ENCODE data around the gene ANK2. TPM values are rescaled to one million over a fixed set of nuclear protein-coding genes. Genes with fewer than 3 reads are reported as not detected.

The ANK2 gene
- total RNA-seq, 1 donor from 2014 or later: 58.3 TPM

DNA sequence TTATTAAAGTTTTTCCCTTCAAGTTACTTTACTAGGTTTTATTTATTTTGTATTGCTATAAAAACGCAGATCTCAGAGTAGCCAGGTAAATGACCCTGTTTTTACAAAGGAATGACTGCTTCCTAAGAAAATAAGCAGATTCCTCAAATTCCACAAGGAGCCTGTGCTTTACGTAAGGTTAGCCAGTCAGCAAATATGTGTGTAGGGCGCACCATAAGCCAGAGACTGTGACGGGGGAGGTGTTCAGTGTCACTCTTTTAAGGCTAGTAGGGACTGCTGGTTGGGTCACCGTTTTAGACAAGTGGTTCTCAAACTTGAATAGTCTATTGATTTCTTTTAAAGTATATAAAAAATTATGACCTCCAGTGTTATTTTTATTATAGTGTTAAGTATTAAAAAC, 119.9 kb downstream of the ANK2 start:
- H3K4me1 Mint-ChIP-seq: peaks cover 8% of the 10 kb centered on the region
- DNase-seq (ENCODE audit: low read depth, low spot score): no peak

DNA sequence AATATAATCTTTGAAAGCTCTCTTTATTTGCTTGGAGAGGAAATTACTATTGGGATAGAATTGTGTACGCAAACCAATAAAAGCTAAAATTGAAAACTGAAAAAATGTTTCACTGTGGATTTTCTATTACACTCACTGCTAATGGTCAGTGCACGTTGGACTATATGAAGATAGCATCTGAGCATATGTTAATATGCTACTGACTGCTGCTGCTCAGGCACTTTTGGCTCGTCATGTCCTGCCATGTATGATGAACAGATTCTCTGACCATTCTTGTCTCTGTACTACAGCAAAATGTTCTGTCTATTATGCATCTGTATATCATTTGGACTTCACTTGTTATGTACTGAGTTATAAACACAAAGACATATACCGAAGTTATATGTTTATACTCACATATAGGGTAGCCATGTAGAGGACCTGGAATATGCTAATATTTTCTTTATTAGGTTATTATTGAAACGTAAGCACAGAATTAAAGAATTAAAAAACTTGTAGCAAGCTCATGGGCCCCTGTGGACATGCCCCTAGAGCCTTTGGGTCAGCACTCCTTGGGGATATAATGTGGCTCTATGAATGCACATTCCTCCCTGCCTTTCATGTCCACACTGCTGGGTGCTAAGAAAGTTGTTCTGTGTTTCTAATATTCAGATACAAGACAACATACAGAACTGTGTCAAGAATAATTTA, 120.8 kb downstream of the ANK2 start:
- Mint-ChIP-seq H3K9me3 (no peaks in the 10 kb centered on the region), H3K4me3 (no peak overlapping the region), H3K4me1 (peaks cover 8% of the 10 kb centered on the region), H3K27ac (ENCODE audit: unreplicated experiment) (no peak overlapping the region), H3K36me3 (ENCODE audit: low read depth) (no peaks in the 10 kb centered on the region), H3K27me3 (ENCODE audit: low read depth) (no peaks in the 10 kb centered on the region)
- TF ChIP-seq, protein P1, sequence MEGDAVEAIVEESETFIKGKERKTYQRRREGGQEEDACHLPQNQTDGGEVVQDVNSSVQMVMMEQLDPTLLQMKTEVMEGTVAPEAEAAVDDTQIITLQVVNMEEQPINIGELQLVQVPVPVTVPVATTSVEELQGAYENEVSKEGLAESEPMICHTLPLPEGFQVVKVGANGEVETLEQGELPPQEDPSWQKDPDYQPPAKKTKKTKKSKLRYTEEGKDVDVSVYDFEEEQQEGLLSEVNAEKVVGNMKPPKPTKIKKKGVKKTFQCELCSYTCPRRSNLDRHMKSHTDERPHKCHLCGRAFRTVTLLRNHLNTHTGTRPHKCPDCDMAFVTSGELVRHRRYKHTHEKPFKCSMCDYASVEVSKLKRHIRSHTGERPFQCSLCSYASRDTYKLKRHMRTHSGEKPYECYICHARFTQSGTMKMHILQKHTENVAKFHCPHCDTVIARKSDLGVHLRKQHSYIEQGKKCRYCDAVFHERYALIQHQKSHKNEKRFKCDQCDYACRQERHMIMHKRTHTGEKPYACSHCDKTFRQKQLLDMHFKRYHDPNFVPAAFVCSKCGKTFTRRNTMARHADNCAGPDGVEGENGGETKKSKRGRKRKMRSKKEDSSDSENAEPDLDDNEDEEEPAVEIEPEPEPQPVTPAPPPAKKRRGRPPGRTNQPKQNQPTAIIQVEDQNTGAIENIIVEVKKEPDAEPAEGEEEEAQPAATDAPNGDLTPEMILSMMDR (conservative IDR thresholded peaks at IDR 0.05): no peak
- no peak for DNase-seq (ENCODE audit: low read depth, low spot score)

More for the DNA sequence above, 119.9 kb downstream of the ANK2 start:
- H3K27me3 Mint-ChIP-seq (ENCODE audit: low read depth): no peaks in the 10 kb centered on the region
- TF ChIP-seq, protein P1 (conservative IDR thresholded peaks at IDR 0.05): no peak
- no peak overlapping the region for H3K4me3 Mint-ChIP-seq
- no peaks in the 10 kb centered on the region for H3K9me3 Mint-ChIP-seq
- no peaks in the 10 kb centered on the region for H3K36me3 Mint-ChIP-seq (ENCODE audit: low read depth)
- no peak overlapping the region for H3K27ac Mint-ChIP-seq (ENCODE audit: unreplicated experiment)

DNA sequence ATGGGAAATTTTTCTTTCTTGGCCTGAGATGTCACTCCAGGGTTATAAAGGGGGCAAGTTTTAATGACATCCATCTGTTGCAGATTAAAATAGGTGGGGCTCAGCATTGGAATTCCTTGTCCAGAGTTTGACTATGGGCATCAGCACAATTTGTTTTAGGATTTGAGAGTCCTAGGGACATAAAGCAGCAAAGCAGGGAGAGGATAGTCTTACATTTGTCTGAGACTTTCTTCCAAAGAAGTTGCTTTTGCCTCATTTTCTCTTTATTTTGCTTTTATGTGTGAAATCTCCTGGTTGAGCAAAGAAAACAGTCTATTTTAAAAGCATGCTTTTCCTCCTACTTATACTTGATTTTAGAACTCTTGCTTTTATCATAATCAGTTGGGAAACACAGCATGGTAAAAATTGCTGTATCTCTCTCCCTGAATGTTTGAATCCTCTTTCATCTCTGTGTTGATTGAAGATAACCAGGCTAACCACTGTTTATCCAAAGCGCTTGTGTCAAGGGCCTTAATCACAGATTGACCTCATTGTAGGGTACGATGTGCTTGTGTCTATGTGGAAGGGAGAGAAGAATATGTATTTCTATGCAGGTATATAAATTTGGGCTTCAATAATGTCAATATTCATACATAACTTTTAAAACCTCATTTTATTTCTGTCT, 121.5 kb downstream of the ANK2 start:
- H3K4me1 Mint-ChIP-seq: peaks cover 8% of the 10 kb centered on the region
- H3K27ac Mint-ChIP-seq (ENCODE audit: unreplicated experiment): no peak overlapping the region
- H3K36me3 Mint-ChIP-seq (ENCODE audit: low read depth): no peaks in the 10 kb centered on the region
- H3K9me3 Mint-ChIP-seq: no peaks in the 10 kb centered on the region
- H3K4me3 Mint-ChIP-seq: no peak overlapping the region
- TF ChIP-seq, protein P1 (conservative IDR thresholded peaks at IDR 0.05): no peak
- no peak for DNase-seq (ENCODE audit: low read depth, low spot score)
- H3K27me3 Mint-ChIP-seq (ENCODE audit: low read depth): no peaks in the 10 kb centered on the region

DNA sequence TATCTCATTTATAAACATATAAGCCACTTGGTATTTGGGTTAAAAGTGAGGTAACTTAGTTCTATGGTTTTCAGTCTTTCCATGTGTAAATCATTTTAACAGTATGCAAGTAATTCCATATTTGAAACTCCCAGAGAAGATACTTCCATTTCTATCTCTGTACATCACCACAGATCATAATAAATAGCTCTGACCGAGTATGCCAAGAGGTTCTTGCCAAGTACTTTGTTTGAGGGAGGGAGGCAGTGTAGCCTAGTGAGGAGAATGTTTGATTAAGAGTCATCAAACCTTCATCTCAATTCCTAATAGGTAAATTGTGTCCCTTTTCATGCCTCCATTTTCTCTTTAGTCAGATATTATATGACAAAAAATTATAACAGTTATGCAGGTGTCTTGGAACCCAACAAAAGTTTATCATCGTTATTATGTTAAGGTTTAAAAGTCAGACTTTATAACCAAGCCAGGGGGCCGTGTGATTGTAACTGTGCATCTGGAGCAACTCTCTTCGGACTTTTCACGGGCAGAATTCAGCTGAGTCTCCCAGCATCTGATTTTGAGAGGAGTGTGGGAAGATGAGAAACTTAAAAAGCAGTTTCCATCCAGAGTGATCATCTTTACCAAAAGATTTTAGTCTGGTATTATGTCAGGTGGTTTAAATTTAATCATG, 123.8 kb downstream of the ANK2 start:
- no peak overlapping the region for H3K4me3 Mint-ChIP-seq
- H3K27ac Mint-ChIP-seq (ENCODE audit: unreplicated experiment): no peak overlapping the region
- H3K36me3 Mint-ChIP-seq (ENCODE audit: low read depth): no peaks in the 10 kb centered on the region
- H3K9me3 Mint-ChIP-seq: no peaks in the 10 kb centered on the region
- TF ChIP-seq, protein P1 (conservative IDR thresholded peaks at IDR 0.05): no peak
- H3K27me3 Mint-ChIP-seq (ENCODE audit: low read depth): no peaks in the 10 kb centered on the region
- no peak for DNase-seq (ENCODE audit: low read depth, low spot score)
- peaks cover 8% of the 10 kb centered on the region for H3K4me1 Mint-ChIP-seq

DNA sequence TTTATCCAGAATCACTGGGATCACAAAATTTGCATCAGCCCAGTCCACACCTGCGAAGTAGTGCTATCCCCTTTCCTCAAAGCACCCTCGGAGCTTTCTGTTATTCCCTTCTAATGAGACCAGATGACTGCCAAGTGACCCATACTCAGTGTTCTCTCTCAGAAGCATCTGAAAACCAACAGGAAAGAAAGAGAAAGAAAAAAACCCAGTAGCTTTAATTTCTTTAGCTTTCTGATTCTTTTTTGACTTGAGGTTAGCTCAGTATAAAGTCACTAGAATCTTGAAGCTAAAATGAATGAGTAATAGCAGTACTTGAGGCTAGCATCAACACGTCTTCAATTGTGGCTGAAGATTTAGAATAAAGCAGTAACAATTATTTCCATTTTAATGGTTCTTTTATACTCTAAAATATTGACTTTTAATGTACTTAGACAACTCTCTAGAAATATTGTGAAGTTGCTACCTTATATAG, 124.4 kb downstream of the ANK2 start:
- TF ChIP-seq, protein P1 (conservative IDR thresholded peaks at IDR 0.05): no peak
- Mint-ChIP-seq H3K27me3 (ENCODE audit: low read depth) (no peaks in the 10 kb centered on the region), H3K36me3 (ENCODE audit: low read depth) (no peaks in the 10 kb centered on the region), H3K4me3 (no peak overlapping the region), H3K9me3 (no peaks in the 10 kb centered on the region), H3K4me1 (peaks cover 8% of the 10 kb centered on the region), H3K27ac (ENCODE audit: unreplicated experiment) (no peak overlapping the region)
- DNase-seq (ENCODE audit: low read depth, low spot score): no peak
